Stimulated activated CD4-positive, alpha-beta T cell treated with anti-CD3 and anti-CD28 coated beads, Interleukin-1b, Interleukin-23, amount 100 ng/mL, for 24 hours (primary cell): Measurements from ENCODE around the gene FKBP1A.
A peak's percentile ranks its signal among the peaks of the same experiment; 100 is the strongest.

ENCODE experiments used
- DNase-seq, 4 experiments: peaks; one replicate each; pipeline ENCODE4 v3.0.0-alpha.2; 2020; ENCODE audit warnings: low read depth in 4 of 4, low spot score in 1 of 4

Gene FKBP1A

GRCh38 chr20:1392693-1393506, at the start of gene FKBP1A:
FKBP1A (minus strand) TSS chr20:1393054; CDS start chr20:1392998, 56 bp downstream.
- DNase-seq = peak; percentile 74 to 86 (median 80)

GRCh38 chr20:1442304-1442703, 49.5 kb upstream of the FKBP1A start:
- DNase-seq = no peak

- no peak for DNase-seq
These were observed 48.3 kb upstream of the FKBP1A start for GRCh38 chr20:1441133-1441532.

- no peak for DNase-seq
These were observed 47.2 kb upstream of the FKBP1A start for GRCh38 chr20:1440024-1440423.

- no peak for DNase-seq
These were observed 45.5 kb upstream of the FKBP1A start for GRCh38 chr20:1438361-1438760.

GRCh38 chr20:1437235-1437904, 44.5 kb upstream of the FKBP1A start:
- peak; percentile 46 to 69 (median 59) for DNase-seq

GRCh38 chr20:1436263-1436662, 43.4 kb upstream of the FKBP1A start:
- DNase-seq = no peak

GRCh38 chr20:1435337-1435699, 42.5 kb upstream of the FKBP1A start:
- DNase-seq = no peak

GRCh38 chr20:1434571-1435336, 41.9 kb upstream of the FKBP1A start:
- DNase-seq = peak in 1 of 4 experiments; percentile 29

GRCh38 chr20:1431158-1431557, 38.3 kb upstream of the FKBP1A start:
- no peak for DNase-seq

GRCh38 chr20:1430004-1430451, 37.2 kb upstream of the FKBP1A start:
- no peak for DNase-seq

GRCh38 chr20:1429143-1429728, 36.4 kb upstream of the FKBP1A start:
- no peak for DNase-seq

- DNase-seq = no peak
These were observed 34.7 kb upstream of the FKBP1A start for GRCh38 chr20:1427457-1428054.

GRCh38 chr20:1426231-1426849, 33.5 kb upstream of the FKBP1A start:
- DNase-seq = no peak

GRCh38 chr20:1424336-1424735, 31.5 kb upstream of the FKBP1A start:
- DNase-seq = no peak

GRCh38 chr20:1423625-1424106, 30.8 kb upstream of the FKBP1A start:
- DNase-seq = no peak

- DNase-seq = no peak
These were observed 30.4 kb upstream of the FKBP1A start for GRCh38 chr20:1423206-1423605.

- no peak for DNase-seq
These were observed 29.9 kb upstream of the FKBP1A start for GRCh38 chr20:1422753-1423152.

GRCh38 chr20:1420066-1420465, 27.2 kb upstream of the FKBP1A start:
- no peak for DNase-seq

GRCh38 chr20:1418350-1418749, 25.5 kb upstream of the FKBP1A start:
- DNase-seq = no peak
